ENCODE data around the gene CSAD.
A peak's percentile ranks its signal among the peaks of the same experiment; 100 is the strongest.

The CSAD gene

DNA sequence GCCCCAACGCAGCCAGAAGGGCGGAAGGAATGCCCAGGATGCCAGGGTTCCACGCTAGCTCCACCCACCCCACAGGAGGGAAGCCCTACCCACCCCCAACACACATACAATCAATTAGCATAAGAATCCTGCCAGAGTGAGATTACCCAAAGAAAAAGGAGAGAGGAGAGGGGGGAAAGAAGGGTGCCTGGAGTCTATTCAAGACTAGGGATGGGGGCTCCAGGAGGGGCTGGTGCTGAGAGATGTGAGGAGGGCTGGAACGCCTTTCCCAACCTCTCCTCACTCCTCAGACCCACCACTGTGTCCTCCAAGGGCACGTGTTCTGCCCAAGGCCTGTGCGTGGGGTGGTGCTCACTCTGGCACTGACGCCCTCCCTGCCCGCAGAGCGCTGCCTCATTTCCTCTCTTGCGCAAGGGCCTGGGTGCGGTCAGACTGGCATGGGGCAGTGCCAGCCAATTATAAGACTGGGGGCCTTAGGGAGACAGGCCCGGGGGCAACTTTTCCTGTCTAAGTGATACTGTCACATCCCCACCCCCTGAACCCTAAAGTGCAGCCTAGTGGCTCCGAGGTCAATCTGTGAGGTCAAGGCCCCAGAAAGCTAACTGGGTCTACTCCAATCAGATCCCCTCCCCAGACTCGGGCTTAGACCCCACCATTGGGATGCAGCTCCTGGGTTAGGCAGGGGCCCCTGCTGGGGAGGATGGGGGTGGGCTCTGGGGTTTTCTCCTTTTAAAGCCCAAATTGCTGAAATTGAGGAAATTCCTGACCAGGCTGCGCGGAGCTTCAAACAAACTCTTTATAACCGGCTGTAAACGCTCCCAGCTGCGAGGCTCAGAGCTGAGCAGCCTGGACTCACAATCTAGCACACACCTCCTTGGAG lies 36.6 kb upstream of the CSAD start:
- Histone ChIP-seq H3K4ac (ENCODE audit: low read length) (no peak overlapping the region), H3K18ac (ENCODE audit: low read length) (peak overlapping the region; percentile 69), H3K14ac (ENCODE audit: low read length) (no peak overlapping the region), H3K9ac (ENCODE audit: low read depth, low read length, poor library complexity) (no peak overlapping the region), H3K27me3 (ENCODE audit: control insufficient read depth in 3 of 3, insufficient read depth in 3 of 3, low read depth in 1 of 3, low read length in 3 of 3) (peaks cover 4 to 39% (median 21%) of the 10 kb centered on the region in 3 experiments), H2AK5ac (ENCODE audit: low read depth, low read length) (peak overlapping the region; percentile 82), H3K4me2 (ENCODE audit: insufficient read depth, low read length, poor library complexity, severe bottlenecking) (no peak overlapping the region), H3K9me3 (replicated peaks in 1 of 2; ENCODE audit: control insufficient read depth in 2 of 2, insufficient read depth in 1 of 2, low read depth in 1 of 2, low read length in 2 of 2) (no peaks in the 10 kb centered on the region), H3K23ac (ENCODE audit: low read depth, low read length, poor library complexity) (no peak overlapping the region), H2AFZ (ENCODE audit: low read length) (no peak overlapping the region), H4K8ac (ENCODE audit: low read depth, low read length) (no peak overlapping the region), H4K91ac (ENCODE audit: low read depth, low read length, poor library complexity) (no peak overlapping the region), H2BK5ac (ENCODE audit: low read length) (no peak overlapping the region), H2BK12ac (ENCODE audit: low read length) (no peak overlapping the region), H3K79me1 (ENCODE audit: low read depth, low read length) (no peaks in the 10 kb centered on the region), H3K4me1 (ENCODE audit: control insufficient read depth in 2 of 2, insufficient read depth in 1 of 2, low read depth in 1 of 2, low read length in 2 of 2) (peaks cover 29% of the 10 kb centered on the region in 2 donors), H3K36me3 (replicated peaks in 1 of 2; ENCODE audit: control insufficient read depth in 2 of 2, insufficient read depth in 2 of 2, low read length in 2 of 2) (no peaks in the 10 kb centered on the region), H3K27ac (replicated peaks; ENCODE audit: low read length) (no peak overlapping the region), H2BK120ac (ENCODE audit: low read depth, low read length) (no peak overlapping the region), H2BK15ac (ENCODE audit: low read length) (no peak overlapping the region), H3K4me3 (ENCODE audit: low read length in 2 of 2) (no peak overlapping the region)
- DNase-seq (ENCODE audit: low spot score): no peak
- WGBS, 2 donors (ENCODE audit: extremely low coverage in 2 of 2, insufficient read length in 2 of 2, insufficient replicate concordance in 1 of 2): no CpG with 5 or more reads among the region's 19 CpGs

DNA sequence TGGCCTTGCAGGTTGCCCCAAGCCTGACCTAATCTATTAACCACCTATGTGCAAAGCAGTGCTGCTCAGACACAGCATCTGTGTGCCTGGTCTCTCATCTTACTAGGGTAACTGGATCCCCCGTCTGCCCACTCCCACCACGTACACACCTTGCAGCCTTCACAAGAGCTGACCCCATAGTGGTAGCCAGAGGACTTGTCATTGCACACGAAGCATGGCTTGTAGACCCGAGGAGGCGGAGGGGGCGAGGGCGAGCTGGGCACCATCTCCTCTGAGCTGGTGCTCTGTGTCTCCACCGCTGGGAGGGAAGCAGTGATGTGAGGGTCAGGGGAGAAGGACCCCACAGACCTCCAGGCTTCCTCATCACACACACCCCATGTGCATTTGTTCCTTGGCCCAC lies 34.8 kb upstream of the CSAD start:
- WGBS, 2 donors (ENCODE audit: extremely low coverage in 2 of 2, insufficient read length in 2 of 2, insufficient replicate concordance in 1 of 2): no CpG with 5 or more reads among the region's 8 CpGs
- no peaks in the 10 kb centered on the region for H3K9me3 ChIP-seq (replicated peaks in 1 of 2; ENCODE audit: control insufficient read depth in 2 of 2, insufficient read depth in 1 of 2, low read depth in 1 of 2, low read length in 2 of 2)
- H3K27ac ChIP-seq (replicated peaks; ENCODE audit: low read length): no peak overlapping the region
- H3K27me3 ChIP-seq (ENCODE audit: control insufficient read depth in 3 of 3, insufficient read depth in 3 of 3, low read depth in 1 of 3, low read length in 3 of 3): peaks cover 4 to 39% (median 21%) of the 10 kb centered on the region in 3 experiments
- no peak overlapping the region for H2AFZ ChIP-seq (ENCODE audit: low read length)
- H3K4me3 ChIP-seq (ENCODE audit: low read length in 2 of 2): no peak overlapping the region
- peaks cover 25 to 27% of the 10 kb centered on the region in 2 donors for H3K4me1 ChIP-seq (ENCODE audit: control insufficient read depth in 2 of 2, insufficient read depth in 1 of 2, low read depth in 1 of 2, low read length in 2 of 2)
- no peak overlapping the region for H2BK15ac ChIP-seq (ENCODE audit: low read length)
- H3K18ac ChIP-seq (ENCODE audit: low read length): no peak overlapping the region
- no peak overlapping the region for H2BK12ac ChIP-seq (ENCODE audit: low read length)
- no peak overlapping the region for H3K14ac ChIP-seq (ENCODE audit: low read length)
- H3K79me1 ChIP-seq (ENCODE audit: low read depth, low read length): no peaks in the 10 kb centered on the region
- no peak for DNase-seq (ENCODE audit: low spot score)
- H2BK5ac ChIP-seq (ENCODE audit: low read length): no peak overlapping the region
- no peak overlapping the region for H3K4ac ChIP-seq (ENCODE audit: low read length)
- no peaks in the 10 kb centered on the region for H3K36me3 ChIP-seq (replicated peaks in 1 of 2; ENCODE audit: control insufficient read depth in 2 of 2, insufficient read depth in 2 of 2, low read length in 2 of 2)
- H2AK5ac ChIP-seq (ENCODE audit: low read depth, low read length): no peak overlapping the region
- H2BK120ac ChIP-seq (ENCODE audit: low read depth, low read length): no peak overlapping the region
- H3K23ac ChIP-seq (ENCODE audit: low read depth, low read length, poor library complexity): peak overlapping the region; percentile 23
- H4K91ac ChIP-seq (ENCODE audit: low read depth, low read length, poor library complexity): no peak overlapping the region
- no peak overlapping the region for H3K4me2 ChIP-seq (ENCODE audit: insufficient read depth, low read length, poor library complexity, severe bottlenecking)
- H4K8ac ChIP-seq (ENCODE audit: low read depth, low read length): no peak overlapping the region
- H3K9ac ChIP-seq (ENCODE audit: low read depth, low read length, poor library complexity): no peak overlapping the region

DNA sequence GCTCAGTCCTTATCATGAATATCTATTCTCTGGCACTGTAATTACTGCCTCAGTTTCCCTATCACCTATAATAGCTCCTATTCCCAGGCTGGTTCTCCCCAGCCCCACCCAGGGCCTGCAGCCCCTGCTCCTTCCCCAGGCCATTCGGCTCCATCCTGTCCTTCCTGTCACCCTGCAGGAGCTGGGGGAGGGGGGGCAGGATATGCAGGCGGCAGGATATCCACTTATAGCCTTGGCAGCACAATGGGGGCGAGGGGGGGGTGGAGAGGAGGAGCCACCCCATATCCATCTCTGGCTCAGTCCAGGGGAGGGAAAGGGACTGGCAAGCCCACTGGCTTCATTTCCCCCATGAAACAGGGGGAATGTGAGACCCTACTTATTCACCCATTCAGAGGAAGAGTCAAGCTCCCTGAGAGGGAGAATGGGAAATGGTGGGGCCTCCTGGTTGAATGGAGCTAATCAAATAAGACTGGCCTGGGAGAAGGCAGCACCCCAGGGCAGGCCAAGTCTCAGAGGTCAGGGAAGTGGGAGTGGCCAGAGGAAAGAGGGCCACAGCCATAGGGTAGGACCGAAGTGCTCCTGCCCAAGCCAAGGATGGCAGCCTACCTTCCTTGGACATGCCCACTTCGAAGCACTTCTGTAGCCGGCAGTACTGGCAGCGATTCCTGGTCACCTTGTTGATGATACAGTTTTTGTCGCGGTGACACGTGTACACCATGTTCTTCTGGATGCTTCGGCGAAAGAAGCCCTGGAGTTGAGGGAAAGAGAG lies 34.1 kb upstream of the CSAD start:
- Histone ChIP-seq H2BK5ac (ENCODE audit: low read length) (no peak overlapping the region), H3K36me3 (replicated peaks in 1 of 2; ENCODE audit: control insufficient read depth in 2 of 2, insufficient read depth in 2 of 2, low read length in 2 of 2) (no peaks in the 10 kb centered on the region), H3K9me3 (replicated peaks in 1 of 2; ENCODE audit: control insufficient read depth in 2 of 2, insufficient read depth in 1 of 2, low read depth in 1 of 2, low read length in 2 of 2) (no peaks in the 10 kb centered on the region), H3K27me3 (ENCODE audit: control insufficient read depth in 3 of 3, insufficient read depth in 3 of 3, low read depth in 1 of 3, low read length in 3 of 3) (peaks cover 4 to 38% (median 20%) of the 10 kb centered on the region in 3 experiments), H3K4me2 (ENCODE audit: insufficient read depth, low read length, poor library complexity, severe bottlenecking) (no peak overlapping the region), H3K9ac (ENCODE audit: low read depth, low read length, poor library complexity) (no peak overlapping the region), H2BK12ac (ENCODE audit: low read length) (no peak overlapping the region), H3K27ac (replicated peaks; ENCODE audit: low read length) (no peak overlapping the region), H2BK15ac (ENCODE audit: low read length) (no peak overlapping the region), H3K4ac (ENCODE audit: low read length) (no peak overlapping the region), H2AFZ (ENCODE audit: low read length) (no peak overlapping the region), H3K18ac (ENCODE audit: low read length) (no peak overlapping the region), H2BK120ac (ENCODE audit: low read depth, low read length) (no peak overlapping the region), H3K23ac (ENCODE audit: low read depth, low read length, poor library complexity) (no peak overlapping the region), H4K8ac (ENCODE audit: low read depth, low read length) (no peak overlapping the region), H3K4me1 (ENCODE audit: control insufficient read depth in 2 of 2, insufficient read depth in 1 of 2, low read depth in 1 of 2, low read length in 2 of 2) (peaks cover 23 to 27% of the 10 kb centered on the region in 2 donors), H3K4me3 (ENCODE audit: low read length in 2 of 2) (no peak overlapping the region), H3K14ac (ENCODE audit: low read length) (no peak overlapping the region), H3K79me1 (ENCODE audit: low read depth, low read length) (no peaks in the 10 kb centered on the region), H4K91ac (ENCODE audit: low read depth, low read length, poor library complexity) (no peak overlapping the region), H2AK5ac (ENCODE audit: low read depth, low read length) (no peak overlapping the region)
- DNase-seq (ENCODE audit: low spot score): no peak
- no CpG with 5 or more reads among the region's 12 CpGs for WGBS, 2 donors (ENCODE audit: extremely low coverage in 2 of 2, insufficient read length in 2 of 2, insufficient replicate concordance in 1 of 2)

DNA sequence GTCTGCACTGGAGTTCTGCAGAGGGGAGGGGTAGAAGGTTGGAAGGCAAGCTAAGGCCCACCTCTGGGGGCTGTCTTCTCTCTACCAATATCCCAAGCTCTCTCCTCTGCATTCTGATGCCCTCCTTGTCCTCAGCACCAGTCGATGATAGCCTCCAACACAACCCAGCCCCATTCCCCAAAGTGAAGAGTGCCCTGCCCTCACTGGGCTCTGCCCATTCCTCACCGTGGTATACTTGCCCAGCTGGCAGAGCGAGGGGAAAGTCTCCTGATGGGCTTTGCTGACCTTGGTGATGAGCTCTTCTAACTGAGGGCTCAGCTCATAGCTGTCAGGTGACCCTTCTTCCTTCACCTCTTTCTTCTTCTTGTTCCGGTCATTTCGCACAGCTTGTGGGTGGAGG lies 33.5 kb upstream of the CSAD start:
- WGBS, 2 donors (ENCODE audit: extremely low coverage in 2 of 2, insufficient read length in 2 of 2, insufficient replicate concordance in 1 of 2): no CpG with 5 or more reads among the region's 5 CpGs
- Histone ChIP-seq H3K79me1 (ENCODE audit: low read depth, low read length) (no peaks in the 10 kb centered on the region), H2AK5ac (ENCODE audit: low read depth, low read length) (no peak overlapping the region), H3K4me1 (ENCODE audit: control insufficient read depth in 2 of 2, insufficient read depth in 1 of 2, low read depth in 1 of 2, low read length in 2 of 2) (peaks cover 17 to 22% of the 10 kb centered on the region in 2 donors), H2BK120ac (ENCODE audit: low read depth, low read length) (no peak overlapping the region), H3K9ac (ENCODE audit: low read depth, low read length, poor library complexity) (no peak overlapping the region), H3K4me2 (ENCODE audit: insufficient read depth, low read length, poor library complexity, severe bottlenecking) (no peak overlapping the region), H3K4me3 (ENCODE audit: low read length in 2 of 2) (no peak overlapping the region), H3K27me3 (ENCODE audit: control insufficient read depth in 3 of 3, insufficient read depth in 3 of 3, low read depth in 1 of 3, low read length in 3 of 3) (peaks cover 0 to 32% (median 13%) of the 10 kb centered on the region in 3 experiments), H3K23ac (ENCODE audit: low read depth, low read length, poor library complexity) (no peak overlapping the region), H3K18ac (ENCODE audit: low read length) (no peak overlapping the region), H2BK5ac (ENCODE audit: low read length) (no peak overlapping the region), H4K8ac (ENCODE audit: low read depth, low read length) (no peak overlapping the region), H2AFZ (ENCODE audit: low read length) (no peak overlapping the region), H2BK12ac (ENCODE audit: low read length) (no peak overlapping the region), H3K9me3 (replicated peaks in 1 of 2; ENCODE audit: control insufficient read depth in 2 of 2, insufficient read depth in 1 of 2, low read depth in 1 of 2, low read length in 2 of 2) (no peaks in the 10 kb centered on the region), H3K14ac (ENCODE audit: low read length) (no peak overlapping the region), H2BK15ac (ENCODE audit: low read length) (no peak overlapping the region), H3K4ac (ENCODE audit: low read length) (no peak overlapping the region), H3K27ac (replicated peaks; ENCODE audit: low read length) (no peak overlapping the region), H4K91ac (ENCODE audit: low read depth, low read length, poor library complexity) (no peak overlapping the region), H3K36me3 (replicated peaks in 1 of 2; ENCODE audit: control insufficient read depth in 2 of 2, insufficient read depth in 2 of 2, low read length in 2 of 2) (no peaks in the 10 kb centered on the region)
- no peak for DNase-seq (ENCODE audit: low spot score)
